RWPE2 (cell line): ENCODE results near the gene MYOG.

Experiments
- ATAC-seq: fragments of 200-7000 bp; cut with Tn5 transposase; 3 replicates; pipeline ENCODE4 v1.9.1; 2021; ENCODE audit warnings: low read depth
- DNase-seq: peaks from one replicate; pipeline ENCODE4 v3.0.0-alpha.2; 2020; ENCODE audit warnings: low spot score
- H3K27ac ChIP-seq: fragments of 450-650 bp; 2 replicates; pipeline ENCODE4 v1.5.1; 2017; ENCODE audit warnings: mild to moderate bottlenecking; ENCODE audit not compliant: poor library complexity, severe bottlenecking
- H3K27me3 ChIP-seq: fragments of 250-450 bp; sonication (Bioruptor Pico); 2 replicates; pipeline ENCODE4 v1.5.1; 2021; ENCODE audit warnings: mild to moderate bottlenecking, moderate library complexity; ENCODE audit not compliant: insufficient read depth, poor library complexity, severe bottlenecking
- H3K36me3 ChIP-seq: fragments of 250-450 bp; sonication (Bioruptor Pico); 2 replicates; pipeline ENCODE4 v1.5.1; 2020; ENCODE audit warnings: low read depth, mild to moderate bottlenecking, moderate library complexity
- H3K4me1 ChIP-seq: fragments of 250-450 bp; sonication (Bioruptor Pico); 2 replicates; pipeline ENCODE4 v1.5.1; 2021; ENCODE audit warnings: mild to moderate bottlenecking, moderate library complexity; ENCODE audit not compliant: insufficient read depth, poor library complexity, severe bottlenecking
- H3K4me3 ChIP-seq: fragments of 250-450 bp; sonication (Bioruptor Pico); 2 replicates; pipeline ENCODE4 v1.5.1; 2021; ENCODE audit warnings: mild to moderate bottlenecking, moderate library complexity; ENCODE audit not compliant: severe bottlenecking
- H3K9me3 ChIP-seq: fragments of 250-450 bp; sonication (Bioruptor Pico); 2 replicates; pipeline ENCODE4 v1.5.1; 2021; ENCODE audit warnings: mild to moderate bottlenecking, moderate library complexity; ENCODE audit not compliant: severe bottlenecking
- CTCF ChIP-seq: fragments of 450-650 bp; IDR thresholded peaks from one replicate; pipeline ENCODE4 v1.5.1; 2017; ENCODE audit warnings: mild to moderate bottlenecking, moderate library complexity; ENCODE audit not compliant: poor library complexity, severe bottlenecking

MYOG gene

GRCh38 chr1:203057911-203058675 is 27.7 kb downstream of the MYOG start:
- no peaks in the 10 kb centered on the region for H3K36me3 ChIP-seq
- DNase-seq (no peak), ATAC-seq (no peak)
- TF ChIP-seq CTCF = no peak
- H3K9me3 ChIP-seq = no peaks in the 10 kb centered on the region
- H3K27ac ChIP-seq = no peak overlapping the region
- H3K4me3 ChIP-seq = no peak overlapping the region
- no peaks in the 10 kb centered on the region for H3K27me3 ChIP-seq
- no peaks in the 10 kb centered on the region for H3K4me1 ChIP-seq

- Histone ChIP-seq H3K27ac (no peak overlapping the region), H3K27me3 (no peaks in the 10 kb centered on the region), H3K4me1 (no peaks in the 10 kb centered on the region), H3K4me3 (no peak overlapping the region), H3K9me3 (no peaks in the 10 kb centered on the region), H3K36me3 (no peaks in the 10 kb centered on the region)
- ATAC-seq (no peak), DNase-seq (no peak)
- no peak for TF ChIP-seq CTCF
Measured at GRCh38 chr1:203056516-203056915, 29.3 kb downstream of the MYOG start.

GRCh38 chr1:203056012-203056411 is 29.8 kb downstream of the MYOG start:
- H3K36me3 ChIP-seq = no peaks in the 10 kb centered on the region
- no peak for DNase-seq
- no peaks in the 10 kb centered on the region for H3K27me3 ChIP-seq
- H3K4me3 ChIP-seq = no peak overlapping the region
- H3K4me1 ChIP-seq = no peaks in the 10 kb centered on the region
- no peak for TF ChIP-seq CTCF
- no peak overlapping the region for H3K27ac ChIP-seq
- ATAC-seq = no peak
- H3K9me3 ChIP-seq = no peaks in the 10 kb centered on the region

- Histone ChIP-seq H3K36me3 (no peaks in the 10 kb centered on the region), H3K4me3 (no peak overlapping the region), H3K27me3 (no peaks in the 10 kb centered on the region), H3K4me1 (no peaks in the 10 kb centered on the region), H3K9me3 (no peaks in the 10 kb centered on the region), H3K27ac (no peak overlapping the region)
- TF ChIP-seq CTCF = no peak
- ATAC-seq = no peak
- no peak for DNase-seq
Measured at GRCh38 chr1:203055161-203055799, 30.5 kb downstream of the MYOG start.

- no peaks in the 10 kb centered on the region for H3K9me3 ChIP-seq
- no peak overlapping the region for H3K27ac ChIP-seq
- no peak for ATAC-seq
- no peaks in the 10 kb centered on the region for H3K36me3 ChIP-seq
- DNase-seq = no peak
- H3K27me3 ChIP-seq = no peaks in the 10 kb centered on the region
- no peaks in the 10 kb centered on the region for H3K4me1 ChIP-seq
- no peak overlapping the region for H3K4me3 ChIP-seq
- TF ChIP-seq CTCF = no peak
Measured at GRCh38 chr1:203054642-203055041, 31.2 kb downstream of the MYOG start.
